ENCODE measurements around the gene SOX15. TPM values are rescaled to one million over a fixed set of nuclear protein-coding genes. Genes with fewer than 3 reads are reported as not detected.

Gene SOX15
- total and polyA plus RNA-seq, 10 of the 15 experiments (the other 5 are each of a cell fraction or from before 2014, with no cell fraction given), result 0.06 to 0.53 (median 0.16) TPM; not detected in 2

DNA sequence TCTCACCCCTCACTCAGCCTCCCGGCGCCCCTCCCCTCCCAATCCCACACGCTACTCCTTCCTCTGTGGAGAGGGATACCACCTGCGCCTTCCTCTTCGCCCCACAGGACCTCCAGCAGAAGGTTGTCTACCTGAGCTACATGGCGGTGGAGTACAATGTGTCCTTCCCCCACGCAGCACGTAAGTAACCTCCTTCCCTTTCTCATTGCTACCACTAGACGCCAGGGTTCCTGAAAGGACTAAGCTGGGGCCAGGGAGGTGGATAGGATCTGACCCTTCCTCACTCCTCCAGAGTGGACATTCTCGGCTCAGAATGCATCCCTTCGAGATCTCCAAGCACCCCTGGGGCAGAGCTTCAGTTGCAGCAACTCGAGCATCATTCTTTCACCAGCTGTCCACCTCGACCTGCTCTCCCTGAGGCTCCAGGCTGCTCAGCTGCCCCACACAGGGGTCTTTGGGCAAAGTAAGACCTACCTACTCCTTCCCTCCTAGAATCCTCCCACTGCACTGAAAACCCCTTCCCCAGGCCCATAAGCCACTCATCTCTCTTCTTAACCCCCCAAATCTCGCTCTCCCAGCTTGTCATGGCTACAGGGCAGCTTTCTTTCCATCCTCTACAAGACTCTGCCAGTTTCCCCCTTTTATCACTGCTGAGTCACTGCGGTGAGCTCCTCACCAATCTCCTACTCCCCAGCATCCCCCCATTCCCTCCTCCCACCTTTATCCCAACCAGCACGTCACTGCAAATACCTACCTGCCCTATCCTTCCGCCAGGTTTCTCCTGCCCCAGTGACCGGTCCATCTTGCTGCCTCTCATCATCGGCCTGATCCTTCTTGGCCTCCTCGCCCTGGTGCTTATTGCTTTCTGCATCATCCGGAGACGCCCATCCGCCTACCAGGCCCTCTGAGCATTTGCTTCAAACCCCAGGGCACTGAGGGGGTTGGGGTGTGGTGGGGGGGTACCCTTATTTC, 9.0 kb downstream of the SOX15 start (continued):
- TF ChIP-seq, protein P1, sequence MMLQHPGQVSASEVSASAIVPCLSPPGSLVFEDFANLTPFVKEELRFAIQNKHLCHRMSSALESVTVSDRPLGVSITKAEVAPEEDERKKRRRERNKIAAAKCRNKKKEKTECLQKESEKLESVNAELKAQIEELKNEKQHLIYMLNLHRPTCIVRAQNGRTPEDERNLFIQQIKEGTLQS (IDR thresholded peaks at IDR 0.05; ENCODE audit: borderline replicate concordance, extremely low read depth, low read depth, low read length), result no peak
- TF ChIP-seq EP300 (IDR thresholded peaks at IDR 0.05; ENCODE audit: borderline replicate concordance in 1 of 2, control insufficient read depth in 1 of 2, low read depth in 2 of 2, low read length in 2 of 2) (no peak), SMARCA5 (IDR thresholded peaks at IDR 0.05) (no peak), FOS (IDR thresholded peaks at IDR 0.05; ENCODE audit: borderline replicate concordance, extremely low read depth, insufficient read length) (no peak)
- TF ChIP-seq, protein P2, sequence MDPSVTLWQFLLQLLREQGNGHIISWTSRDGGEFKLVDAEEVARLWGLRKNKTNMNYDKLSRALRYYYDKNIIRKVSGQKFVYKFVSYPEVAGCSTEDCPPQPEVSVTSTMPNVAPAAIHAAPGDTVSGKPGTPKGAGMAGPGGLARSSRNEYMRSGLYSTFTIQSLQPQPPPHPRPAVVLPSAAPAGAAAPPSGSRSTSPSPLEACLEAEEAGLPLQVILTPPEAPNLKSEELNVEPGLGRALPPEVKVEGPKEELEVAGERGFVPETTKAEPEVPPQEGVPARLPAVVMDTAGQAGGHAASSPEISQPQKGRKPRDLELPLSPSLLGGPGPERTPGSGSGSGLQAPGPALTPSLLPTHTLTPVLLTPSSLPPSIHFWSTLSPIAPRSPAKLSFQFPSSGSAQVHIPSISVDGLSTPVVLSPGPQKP (IDR thresholded peaks at IDR 0.05; ENCODE audit: low read depth, low read length), result no peak

DNA sequence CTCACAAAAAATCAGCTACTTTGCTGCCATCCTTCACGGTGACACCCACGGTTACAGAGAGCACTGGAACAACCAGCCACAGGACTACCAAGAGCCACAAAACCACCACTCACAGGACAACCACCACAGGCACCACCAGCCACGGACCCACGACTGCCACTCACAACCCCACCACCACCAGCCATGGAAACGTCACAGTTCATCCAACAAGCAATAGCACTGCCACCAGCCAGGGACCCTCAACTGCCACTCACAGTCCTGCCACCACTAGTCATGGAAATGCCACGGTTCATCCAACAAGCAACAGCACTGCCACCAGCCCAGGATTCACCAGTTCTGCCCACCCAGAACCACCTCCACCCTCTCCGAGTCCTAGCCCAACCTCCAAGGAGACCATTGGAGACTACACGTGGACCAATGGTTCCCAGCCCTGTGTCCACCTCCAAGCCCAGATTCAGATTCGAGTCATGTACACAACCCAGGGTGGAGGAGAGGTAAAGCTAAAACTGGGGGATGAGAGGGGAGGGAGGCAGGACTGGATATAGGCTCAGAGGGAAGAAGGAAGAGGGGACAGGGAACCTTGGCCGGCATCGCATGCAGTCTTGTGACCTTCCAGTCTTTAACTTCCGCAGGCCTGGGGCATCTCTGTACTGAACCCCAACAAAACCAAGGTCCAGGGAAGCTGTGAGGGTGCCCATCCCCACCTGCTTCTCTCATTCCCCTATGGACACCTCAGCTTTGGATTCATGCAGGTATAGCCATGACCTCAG, 9.9 kb downstream of the SOX15 start:
- FAIRE-seq, result no peak
- in situ Hi-C loops (cut with MboI) (no loop called here), intact Hi-C loops (cut with micrococcal nuclease; ENCODE audit: unreplicated experiment) (loop anchor here (5.0 kb wide), 1 partner anchor 37 kb away; no protein-coding TSS in a partner anchor)
- POLR2A ChIA-PET, result interaction anchor here (0.6 to 1.8 kb wide), 10 partner anchors 10 to 176 kb away, joined by 3 to 9 read pairs (median 4); partner anchors contain the start of genes FXR2, SENP3, TMEM102 and TMEM256
- SMC1A ChIA-PET (ENCODE audit: uncharacterized antibody, unreplicated experiment), result interaction anchor here (1.2 to 1.7 kb wide), 3 partner anchors 9 to 30 kb away, joined by 3 to 5 read pairs (median 3); no protein-coding TSS in a partner anchor
- H4K20me1 ChIP-seq (ENCODE audit: control insufficient read depth, insufficient read depth), result peaks cover 13% of the 10 kb centered on the region
- H3K9ac ChIP-seq (ENCODE audit: control insufficient read depth, insufficient read depth, low read length), result peak overlapping the region; percentile 32
- H3K27me3 ChIP-seq (replicated peaks in 1 of 2; ENCODE audit: control insufficient read depth in 2 of 2, insufficient read depth in 2 of 2, low read length in 1 of 2), result no peaks in the 10 kb centered on the region
- BruUV-seq (replicated peaks), result no TSS peak
- CTCF ChIA-PET, result interaction anchor here (0.9 to 3.8 kb wide), 5 partner anchors 19 to 224 kb away, joined by 3 to 18 read pairs (median 4); partner anchors contain the start of gene SENP3
- no peak for DNase-seq (ENCODE audit: low read depth, low spot score)
- peak; percentile 8 for ATAC-seq
- H3K4me1 ChIP-seq (ENCODE audit: control insufficient read depth, insufficient read depth, low read length), result peaks cover 52% of the 10 kb centered on the region
- no peak overlapping the region for H3K4me3 ChIP-seq
- H3K27ac ChIP-seq (ENCODE audit: control insufficient read depth, insufficient read depth), result peak overlapping the region; percentile 78
- no peaks in the 10 kb centered on the region for H3K9me3 ChIP-seq (replicated peaks; ENCODE audit: control insufficient read depth, insufficient read depth, low read length)
- peak overlapping the region; percentile 52 for H3K4me2 ChIP-seq (ENCODE audit: control insufficient read depth, insufficient read depth)
- RAD21 ChIA-PET (ENCODE audit: unreplicated experiment), result interaction anchor here (0.7 to 2.2 kb wide), 7 partner anchors 9 to 143 kb away, joined by 3 to 9 read pairs (median 4); partner anchors contain the start of genes FXR2, SAT2, TP53 and WRAP53
- peaks cover 48% of the 10 kb centered on the region for H3K79me2 ChIP-seq (ENCODE audit: control insufficient read depth, insufficient read depth, low read length)
- H3K36me3 ChIP-seq (ENCODE audit: control insufficient read depth in 2 of 2, insufficient read depth in 2 of 2, low read length in 1 of 2), result peaks cover 28 to 39% of the 10 kb centered on the region in 2 experiments
- H2AFZ ChIP-seq (ENCODE audit: control insufficient read depth, low read depth, low read length), result no peak overlapping the region
- 42% methylated on average over 12 of the region's 12 CpGs for WGBS (ENCODE audit: insufficient coverage, insufficient replicate concordance, low lambda C conversion rate, missing lambda C conversion rate)
- TF ChIP-seq, protein P3, sequence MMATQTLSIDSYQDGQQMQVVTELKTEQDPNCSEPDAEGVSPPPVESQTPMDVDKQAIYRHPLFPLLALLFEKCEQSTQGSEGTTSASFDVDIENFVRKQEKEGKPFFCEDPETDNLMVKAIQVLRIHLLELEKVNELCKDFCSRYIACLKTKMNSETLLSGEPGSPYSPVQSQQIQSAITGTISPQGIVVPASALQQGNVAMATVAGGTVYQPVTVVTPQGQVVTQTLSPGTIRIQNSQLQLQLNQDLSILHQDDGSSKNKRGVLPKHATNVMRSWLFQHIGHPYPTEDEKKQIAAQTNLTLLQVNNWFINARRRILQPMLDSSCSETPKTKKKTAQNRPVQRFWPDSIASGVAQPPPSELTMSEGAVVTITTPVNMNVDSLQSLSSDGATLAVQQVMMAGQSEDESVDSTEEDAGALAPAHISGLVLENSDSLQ (IDR thresholded peaks at IDR 0.05), result peak; percentile 86
- TF ChIP-seq POLR2A (IDR thresholded peaks at IDR 0.05; ENCODE audit: low read depth, low read length) (peak; percentile 27), RB1 (IDR thresholded peaks at IDR 0.05; ENCODE audit: borderline replicate concordance) (no peak), RUNX3 (IDR thresholded peaks at IDR 0.05; ENCODE audit: low read length) (peak; percentile 48), MYB (IDR thresholded peaks at IDR 0.05; ENCODE audit: borderline replicate concordance, low read depth, low read length) (no peak), LARP7 (IDR thresholded peaks at IDR 0.05) (peak; percentile 59; the same call in 1 of the 2 replicates), SMARCA5 (IDR thresholded peaks at IDR 0.05) (0 out of 2 replicates have a peak, but pooled peaks have one; percentile 63), EGR1 (IDR thresholded peaks at IDR 0.05; ENCODE audit: borderline replicate concordance in 1 of 2, low read depth in 2 of 2, low read length in 2 of 2) (peak in 1 of 2 experiments; percentile 29; a peak in 1 of 3 replicates), WRNIP1 (IDR thresholded peaks at IDR 0.05; ENCODE audit: borderline replicate concordance, low read depth, low read length) (no peak)
- TF ChIP-seq, protein P4, sequence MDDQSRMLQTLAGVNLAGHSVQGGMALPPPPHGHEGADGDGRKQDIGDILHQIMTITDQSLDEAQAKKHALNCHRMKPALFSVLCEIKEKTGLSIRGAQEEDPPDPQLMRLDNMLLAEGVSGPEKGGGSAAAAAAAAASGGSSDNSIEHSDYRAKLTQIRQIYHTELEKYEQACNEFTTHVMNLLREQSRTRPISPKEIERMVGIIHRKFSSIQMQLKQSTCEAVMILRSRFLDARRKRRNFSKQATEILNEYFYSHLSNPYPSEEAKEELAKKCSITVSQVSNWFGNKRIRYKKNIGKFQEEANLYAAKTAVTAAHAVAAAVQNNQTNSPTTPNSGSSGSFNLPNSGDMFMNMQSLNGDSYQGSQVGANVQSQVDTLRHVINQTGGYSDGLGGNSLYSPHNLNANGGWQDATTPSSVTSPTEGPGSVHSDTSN (IDR thresholded peaks at IDR 0.05; ENCODE audit: insufficient replicate concordance, low read depth, low read length), result peak; percentile 26
